Stimulated activated CD8-positive, alpha-beta memory T cell treated with anti-CD3 and anti-CD28 coated beads, Interleukin-7, amount 100 ng/mL, for 48 hours (primary cell): ENCODE measurements around the gene AQR.
"Not testable (repeated sequence)": the region's sequence is repeated elsewhere in the genome, so short reads cannot be mapped to it uniquely, and the experiment has no call there.

Experiments used
- DNase-seq, 2 donors: peaks; one replicate each; pipeline ENCODE4 v3.0.0-alpha.2; 2020; ENCODE audit warnings: low read depth in 1 of 2; ENCODE audit errors: extremely low read depth in 1 of 2

The AQR gene

DNA sequence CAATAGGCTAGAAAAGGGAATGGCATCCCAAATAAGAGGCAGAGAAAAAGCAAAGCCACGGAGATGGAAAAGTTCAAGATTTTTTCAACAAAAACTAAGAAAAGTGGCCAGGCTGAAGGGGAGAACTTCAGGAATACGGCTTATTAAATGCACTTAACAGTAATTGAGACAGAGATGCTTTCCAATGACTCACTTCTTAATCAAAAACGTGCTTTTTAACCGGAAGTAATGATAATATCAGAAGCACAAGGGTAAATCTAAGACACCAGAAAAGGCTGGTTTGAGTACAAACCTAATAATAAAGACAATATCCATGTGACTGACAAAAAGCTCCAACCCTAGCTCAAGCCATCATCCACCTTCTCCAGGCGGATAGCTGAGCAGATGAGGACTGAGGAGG lies 149.4 kb downstream of the AQR start:
- DNase-seq, result no peak

DNA sequence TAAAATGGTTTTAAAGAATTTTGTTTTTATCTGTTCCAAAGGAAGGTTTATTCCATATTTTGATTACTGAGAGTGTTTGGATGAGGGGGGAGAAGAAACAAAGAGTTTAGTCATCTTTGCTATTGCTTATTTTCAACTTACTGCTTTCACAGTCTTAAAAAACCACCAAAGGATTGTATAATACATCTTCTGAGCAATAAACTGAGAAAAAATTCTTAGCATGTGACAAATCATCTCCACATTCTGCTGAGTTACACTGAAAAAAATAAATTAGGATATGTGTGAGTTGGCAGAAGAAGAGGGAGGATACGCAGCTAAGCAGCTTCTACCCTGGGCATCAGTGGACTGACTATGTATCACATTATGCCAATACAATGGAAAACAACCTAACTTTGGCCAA lies 151.0 kb downstream of the AQR start:
- DNase-seq, result no peak

DNA sequence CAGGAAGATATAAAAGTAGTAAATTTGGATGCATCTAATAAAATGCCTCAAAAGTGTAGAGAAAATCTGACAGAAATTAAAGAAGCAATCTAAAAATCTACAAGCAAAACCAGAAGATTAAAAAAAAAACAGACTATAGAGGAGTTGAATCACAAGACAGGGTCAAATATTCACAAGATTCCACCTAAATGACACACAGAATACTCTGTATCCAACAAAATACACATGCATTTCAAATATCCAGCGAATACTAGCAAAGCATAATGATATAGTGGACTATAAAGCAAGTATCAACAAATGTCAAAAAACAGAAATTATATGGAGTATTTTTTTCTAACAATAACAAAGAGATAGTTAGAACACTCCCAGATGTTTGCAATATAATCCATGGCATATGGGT lies 153.7 kb downstream of the AQR start:
- no peak for DNase-seq

DNA sequence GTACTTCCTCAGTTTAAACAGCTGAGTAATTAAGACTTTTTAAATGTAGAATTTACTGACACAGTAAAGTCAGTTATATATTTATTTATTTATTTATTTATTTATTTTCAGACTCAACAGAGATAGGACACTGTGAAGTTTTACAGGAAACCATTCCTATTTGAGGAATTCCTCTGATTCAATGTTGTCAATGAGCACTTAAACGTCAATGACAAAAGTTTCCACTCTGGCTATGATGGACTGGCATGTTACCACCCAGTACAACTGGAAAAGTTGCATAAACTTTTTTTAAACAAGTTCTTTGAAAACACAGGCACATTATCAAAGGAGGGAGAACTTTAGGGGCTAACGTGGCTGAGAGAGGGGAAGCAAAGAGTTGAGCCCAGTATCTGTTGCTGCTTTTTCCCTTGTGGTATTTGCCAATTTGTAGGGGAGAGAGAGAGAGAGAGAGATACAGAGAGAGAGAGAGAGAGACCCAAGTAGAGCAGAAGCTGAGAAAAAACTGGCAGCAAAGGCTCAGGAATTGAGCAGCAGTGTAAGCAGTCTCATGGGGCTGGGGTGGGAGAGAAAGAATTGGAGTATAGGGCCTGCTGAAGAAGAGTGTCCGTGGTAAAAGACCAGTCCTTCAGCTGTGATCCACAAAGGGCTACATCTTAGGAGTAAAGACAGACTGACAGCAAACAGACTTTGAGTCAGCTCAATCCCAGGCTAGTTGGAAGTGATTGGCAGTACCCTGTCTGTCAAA lies 155.9 kb downstream of the AQR start:
- DNase-seq, result no peak

DNA sequence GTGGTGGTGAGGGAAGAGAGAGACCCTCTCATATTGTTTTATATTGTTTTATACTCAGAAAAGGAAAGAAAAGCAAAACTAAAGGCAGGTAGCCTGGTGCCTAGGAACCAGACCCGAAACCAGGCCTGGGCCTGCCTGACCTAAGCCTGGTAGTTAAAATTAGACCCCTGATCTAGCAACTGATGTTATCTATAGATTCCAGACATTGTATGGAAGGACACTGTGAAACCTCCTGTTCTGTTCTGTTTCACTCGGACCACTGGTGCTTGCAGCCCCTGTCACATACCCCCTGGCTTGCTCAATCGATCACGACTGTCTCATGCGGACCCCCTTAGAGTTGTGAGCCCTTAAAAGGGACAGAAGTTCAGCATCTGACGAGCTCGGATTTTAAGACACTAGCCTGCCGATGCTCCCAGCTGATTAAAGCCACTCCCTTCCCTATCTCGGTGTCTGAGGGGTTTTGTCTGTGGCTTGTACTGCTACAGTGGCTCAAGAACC lies 156.6 kb downstream of the AQR start:
- DNase-seq, result not testable (repeated sequence)

DNA sequence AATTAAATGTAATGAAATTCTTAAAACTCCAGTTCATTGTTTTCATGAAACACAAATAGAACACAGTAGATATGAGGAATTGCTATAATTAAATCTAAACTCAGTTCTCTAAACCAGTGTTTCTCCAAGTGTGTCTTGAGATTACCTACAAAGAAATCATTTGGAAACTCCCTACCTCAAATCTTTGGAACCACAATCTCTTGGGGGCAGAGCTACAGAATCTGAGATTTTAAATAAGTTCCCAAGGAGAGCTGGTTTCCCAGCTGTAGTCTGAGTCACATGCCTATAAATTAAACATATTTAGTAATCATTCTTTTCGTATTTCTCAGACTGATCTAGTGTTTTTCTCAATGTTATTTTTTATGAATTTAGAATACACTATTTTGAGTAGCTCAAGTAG lies 157.2 kb downstream of the AQR start:
- no peak for DNase-seq

DNA sequence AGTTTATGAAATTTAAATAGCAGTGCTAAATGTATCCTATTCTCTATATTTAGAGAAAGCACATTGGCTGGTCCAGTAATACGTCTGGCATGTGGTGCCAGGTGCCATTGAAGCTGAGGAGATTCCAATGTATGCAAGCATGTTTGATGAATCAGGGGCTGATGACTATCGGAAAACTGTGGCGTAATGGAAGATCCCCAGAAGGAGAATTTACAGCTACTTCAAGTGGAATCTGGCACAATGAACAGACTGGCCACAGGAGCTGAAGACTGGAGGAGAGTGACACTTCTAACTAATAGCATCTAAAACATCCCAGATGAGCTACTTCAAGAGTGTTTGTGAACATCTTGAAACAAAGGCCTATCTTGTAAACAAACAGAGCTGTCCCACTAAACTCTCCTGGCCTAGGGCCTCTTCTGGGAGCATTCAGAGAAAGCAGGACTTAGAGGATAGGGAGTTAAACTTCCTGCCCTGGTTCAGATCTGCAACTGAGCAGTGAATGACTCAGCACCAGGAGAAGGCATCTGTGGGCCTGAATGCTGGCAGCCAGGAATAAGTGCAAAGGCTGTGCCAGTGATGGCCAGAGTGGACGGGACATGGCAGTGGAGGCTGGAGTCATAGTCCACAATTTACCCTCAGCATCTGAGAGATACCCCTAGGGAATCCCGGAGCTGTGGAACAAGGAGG lies 159.0 kb downstream of the AQR start:
- no peak for DNase-seq

DNA sequence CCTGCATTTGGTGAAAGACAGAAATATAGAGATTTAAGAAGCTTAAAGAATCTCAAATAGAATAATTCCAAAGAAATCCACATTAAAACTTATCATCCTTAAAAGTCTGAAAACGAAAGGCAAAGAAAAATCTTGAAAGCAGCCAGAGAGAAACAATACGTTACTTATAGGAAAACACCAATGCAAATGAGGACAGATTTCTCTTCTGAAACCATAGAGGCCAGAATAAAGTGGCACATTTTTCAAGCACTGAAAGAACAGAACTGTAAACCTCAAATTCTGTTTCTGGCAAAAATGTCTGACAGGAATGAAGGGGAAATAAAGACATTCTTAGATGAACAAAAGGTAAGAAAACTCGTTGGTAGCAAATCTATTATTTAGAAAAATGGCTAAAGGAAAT lies 160.4 kb downstream of the AQR start:
- DNase-seq, result no peak

DNA sequence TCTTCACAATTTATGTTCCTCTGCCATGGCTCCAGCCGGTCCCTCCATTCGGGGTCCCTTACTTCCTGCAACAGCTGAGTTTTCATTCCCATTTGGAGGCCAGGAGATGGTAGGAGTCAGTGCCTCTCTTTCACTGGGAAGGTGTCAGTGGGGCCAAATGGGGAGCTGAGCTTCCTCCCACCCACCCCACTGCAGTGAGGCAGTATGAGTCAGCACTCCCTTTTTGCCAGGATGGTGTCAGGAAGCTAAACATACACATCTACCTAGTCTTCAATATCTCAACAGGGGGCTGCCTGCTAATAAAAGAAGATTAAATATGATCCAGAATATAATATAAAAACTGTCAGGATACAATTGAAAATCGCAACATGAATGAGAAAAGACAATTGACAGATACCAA lies 161.5 kb downstream of the AQR start:
- no peak for DNase-seq

DNA sequence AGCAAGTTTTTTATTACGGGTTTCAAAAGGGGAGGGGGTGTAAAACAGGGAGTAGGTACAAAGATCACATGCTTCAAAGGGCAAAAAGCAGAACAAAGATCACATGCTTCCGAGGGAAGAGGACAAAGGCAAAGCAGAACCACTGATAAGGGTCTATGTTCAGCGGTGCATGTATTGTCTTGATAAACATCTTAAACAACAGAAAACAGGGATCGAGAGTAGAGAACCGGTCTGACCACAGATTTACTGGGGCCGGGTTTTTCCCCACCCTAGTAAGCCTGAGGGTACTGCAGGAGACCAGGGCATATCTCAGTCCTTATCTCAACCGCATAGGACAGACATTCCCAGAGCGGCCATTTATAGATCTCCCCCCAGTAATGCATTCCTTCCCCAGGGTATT lies 162.3 kb downstream of the AQR start:
- not testable (repeated sequence) for DNase-seq

DNA sequence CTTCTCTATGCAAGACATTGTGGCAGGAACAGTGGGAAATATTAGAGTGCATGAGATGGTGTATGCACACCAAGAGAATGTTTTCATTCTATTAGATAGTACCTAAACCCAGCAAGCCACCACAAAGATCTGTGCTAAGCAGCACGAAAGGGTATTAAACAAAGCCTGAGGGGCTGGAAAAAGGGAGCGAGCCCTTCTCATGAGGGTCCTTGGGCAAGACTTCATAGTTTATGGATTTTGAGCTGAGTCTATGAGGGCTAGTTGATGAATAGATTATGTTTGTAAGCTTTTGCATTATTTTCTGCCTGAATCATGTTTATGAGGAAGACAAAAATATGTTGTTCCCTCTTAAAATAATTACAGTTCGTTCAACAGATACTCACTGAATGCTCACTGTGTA lies 164.8 kb downstream of the AQR start:
- DNase-seq, result no peak

DNA sequence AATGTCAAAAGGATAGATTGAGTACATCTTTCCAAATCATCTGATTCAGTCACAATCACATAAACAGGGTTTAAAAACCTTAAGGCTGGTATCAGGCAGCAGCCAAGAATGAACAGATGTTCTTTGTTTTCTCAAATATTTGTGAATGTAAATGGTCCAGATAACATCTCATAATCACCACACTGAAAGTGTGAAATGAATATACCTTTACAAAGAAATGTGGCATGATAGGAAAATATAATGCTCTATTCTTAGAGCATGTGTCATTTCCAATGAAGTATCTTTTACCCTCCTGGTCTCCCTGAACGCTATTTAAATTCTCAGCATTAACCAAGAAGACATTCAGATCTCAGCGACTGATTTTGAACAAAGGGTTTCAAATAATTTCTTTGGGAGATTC lies 165.4 kb downstream of the AQR start:
- DNase-seq, result no peak

DNA sequence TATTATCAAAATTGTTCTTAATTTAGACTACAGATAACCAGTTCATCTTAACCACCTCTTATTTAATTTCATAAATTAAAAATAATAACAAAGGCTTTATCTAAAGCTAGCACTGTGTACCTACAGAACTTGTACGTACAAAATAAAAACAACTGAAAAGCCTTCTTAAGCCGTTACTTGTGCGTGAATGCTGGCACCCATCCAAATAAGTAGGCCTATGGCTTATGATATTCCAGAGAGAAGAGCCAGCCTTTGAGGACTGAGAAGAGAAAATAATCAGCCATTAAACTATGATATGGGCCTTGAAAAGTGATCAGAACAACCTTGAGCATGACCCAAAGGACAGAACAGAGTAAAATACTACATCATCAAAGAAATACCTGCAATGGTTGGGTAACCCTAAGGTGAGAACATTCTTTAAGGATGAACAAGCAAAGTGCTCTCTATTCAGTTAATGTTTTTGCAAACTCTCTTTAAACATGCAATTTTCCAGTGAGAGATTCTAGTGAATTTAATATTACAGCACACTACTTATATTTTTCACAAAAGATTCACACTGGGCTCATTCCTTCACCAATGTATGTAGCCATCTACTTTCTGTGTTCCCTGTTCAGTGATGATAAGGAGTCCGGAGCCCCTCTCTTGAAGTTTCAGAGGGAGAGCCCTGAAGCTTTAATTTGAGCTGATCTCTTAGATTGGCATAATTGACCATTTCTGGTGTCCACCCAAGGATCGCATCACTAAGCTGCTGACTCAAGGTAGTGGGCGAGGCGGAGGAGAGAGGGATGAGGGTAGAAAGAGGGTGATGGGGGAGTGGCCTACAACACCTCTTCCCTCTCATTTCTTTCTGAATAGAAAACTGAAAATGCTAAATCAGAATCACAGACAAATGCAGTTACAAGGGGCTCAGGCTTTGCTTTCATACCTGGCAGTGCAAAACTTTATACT lies 166.5 kb downstream of the AQR start:
- no peak for DNase-seq

DNA sequence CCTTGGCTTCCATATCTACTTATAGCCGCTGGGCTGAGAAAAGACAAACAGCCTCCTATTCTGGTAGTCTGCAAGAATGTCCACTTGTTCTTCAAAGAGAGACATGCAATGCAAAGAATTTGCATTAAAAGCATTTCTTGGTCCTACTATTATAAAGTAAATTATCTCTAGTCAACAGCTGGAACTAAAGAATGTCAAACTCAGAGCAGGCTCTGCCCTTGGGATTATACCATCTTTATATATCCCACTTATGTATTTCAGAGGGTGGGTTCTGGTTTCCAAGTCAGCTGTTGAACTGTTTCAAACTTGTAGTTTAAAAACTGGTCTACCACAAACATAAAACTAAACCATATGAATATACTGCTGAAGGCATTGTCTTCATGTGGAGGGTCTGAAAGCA lies 167.2 kb downstream of the AQR start:
- DNase-seq, result no peak
